ENCODE measurements around the gene TRAK1.

The TRAK1 gene

DNA sequence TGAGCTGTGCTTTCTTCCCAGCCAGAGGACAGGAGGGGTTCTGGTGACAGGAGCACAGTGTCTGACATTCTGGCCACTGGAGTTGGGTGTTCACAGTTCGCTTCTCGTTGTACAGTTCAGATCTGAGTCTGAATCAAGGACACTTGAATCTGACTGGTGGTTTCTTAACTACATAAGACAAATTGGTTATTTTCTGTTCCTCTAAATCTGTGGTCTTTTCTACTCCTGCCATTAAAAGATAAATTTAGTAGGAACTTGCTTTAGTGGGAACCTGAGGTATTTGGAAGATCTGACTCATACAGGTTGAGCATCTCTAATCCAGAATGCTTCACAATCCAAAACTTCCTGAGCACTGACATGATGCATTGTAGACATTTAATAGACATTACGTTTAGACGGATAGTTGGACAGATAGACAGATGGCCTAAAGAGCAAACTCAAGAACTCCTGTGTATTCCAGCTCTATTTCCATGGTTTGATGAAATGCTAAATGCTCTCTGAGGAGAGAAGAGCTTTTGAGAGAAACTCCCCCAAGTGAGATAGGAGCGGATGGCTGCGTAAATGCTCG lies 103.9 kb downstream of the TRAK1 start:
- no peaks in the 10 kb centered on the region for H3K27me3 ChIP-seq (ENCODE audit: low read depth, low read length)
- TF ChIP-seq, protein P1, sequence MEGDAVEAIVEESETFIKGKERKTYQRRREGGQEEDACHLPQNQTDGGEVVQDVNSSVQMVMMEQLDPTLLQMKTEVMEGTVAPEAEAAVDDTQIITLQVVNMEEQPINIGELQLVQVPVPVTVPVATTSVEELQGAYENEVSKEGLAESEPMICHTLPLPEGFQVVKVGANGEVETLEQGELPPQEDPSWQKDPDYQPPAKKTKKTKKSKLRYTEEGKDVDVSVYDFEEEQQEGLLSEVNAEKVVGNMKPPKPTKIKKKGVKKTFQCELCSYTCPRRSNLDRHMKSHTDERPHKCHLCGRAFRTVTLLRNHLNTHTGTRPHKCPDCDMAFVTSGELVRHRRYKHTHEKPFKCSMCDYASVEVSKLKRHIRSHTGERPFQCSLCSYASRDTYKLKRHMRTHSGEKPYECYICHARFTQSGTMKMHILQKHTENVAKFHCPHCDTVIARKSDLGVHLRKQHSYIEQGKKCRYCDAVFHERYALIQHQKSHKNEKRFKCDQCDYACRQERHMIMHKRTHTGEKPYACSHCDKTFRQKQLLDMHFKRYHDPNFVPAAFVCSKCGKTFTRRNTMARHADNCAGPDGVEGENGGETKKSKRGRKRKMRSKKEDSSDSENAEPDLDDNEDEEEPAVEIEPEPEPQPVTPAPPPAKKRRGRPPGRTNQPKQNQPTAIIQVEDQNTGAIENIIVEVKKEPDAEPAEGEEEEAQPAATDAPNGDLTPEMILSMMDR (IDR thresholded peaks at IDR 0.05; ENCODE audit: low read depth, low read length): no peak
- no peak for TF ChIP-seq EZH2phosphoT487 (IDR thresholded peaks at IDR 0.05; ENCODE audit: low read depth)
- H3K9me3 ChIP-seq (ENCODE audit: insufficient read depth, low read length): no peaks in the 10 kb centered on the region
- peak overlapping the region; percentile 68 for H3K4me2 ChIP-seq (ENCODE audit: low read length)
- peak overlapping the region; percentile 4; the same call in 1 of the 2 replicates for H3K27ac ChIP-seq (ENCODE audit: low read length)
- H3K79me2 ChIP-seq (ENCODE audit: low read length): peaks cover 14% of the 10 kb centered on the region; the same call in 1 of the 2 replicates
- H2AFZ ChIP-seq (ENCODE audit: low read depth, low read length): no peak overlapping the region
- peaks cover 86% of the 10 kb centered on the region for H4K20me1 ChIP-seq (ENCODE audit: insufficient read depth, low read length)
- peaks cover 57% of the 10 kb centered on the region for H3K4me1 ChIP-seq (ENCODE audit: low read length)
- no peak overlapping the region for H3K4me3 ChIP-seq (ENCODE audit: low read length)
- peaks cover 79% of the 10 kb centered on the region for H3K36me3 ChIP-seq (replicated peaks; ENCODE audit: low read depth, low read length)
- no peak overlapping the region for H3K9ac ChIP-seq (ENCODE audit: low read length)

DNA sequence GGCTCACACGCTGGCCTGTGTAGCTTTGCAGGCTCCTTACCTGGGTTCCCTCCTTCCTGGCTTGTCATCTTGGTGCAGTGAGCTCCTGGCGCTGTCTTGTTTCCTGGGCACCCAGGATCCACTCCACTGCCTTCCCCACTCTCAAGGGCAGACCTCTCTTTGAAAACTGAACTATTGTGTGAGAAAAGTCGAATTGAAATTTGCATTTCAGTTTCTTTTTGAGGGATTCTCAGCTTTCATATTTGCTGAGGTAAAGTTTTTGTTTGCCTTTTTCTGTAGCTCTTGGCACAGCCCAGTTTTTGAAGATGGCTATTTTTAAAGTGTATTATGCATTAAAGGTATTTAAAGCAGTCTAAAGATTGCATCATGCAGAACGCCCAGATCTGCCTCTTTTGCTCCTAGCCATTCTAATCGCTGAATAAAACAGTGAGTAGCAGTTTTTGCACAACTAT lies 104.7 kb downstream of the TRAK1 start:
- no peaks in the 10 kb centered on the region for H3K27me3 ChIP-seq (ENCODE audit: low read depth, low read length)
- peaks cover 14% of the 10 kb centered on the region; the same call in 1 of the 2 replicates for H3K79me2 ChIP-seq (ENCODE audit: low read length)
- TF ChIP-seq EZH2phosphoT487 (IDR thresholded peaks at IDR 0.05; ENCODE audit: low read depth): no peak
- TF ChIP-seq, protein P1 (IDR thresholded peaks at IDR 0.05; ENCODE audit: low read depth, low read length): no peak
- H3K9me3 ChIP-seq (ENCODE audit: insufficient read depth, low read length): no peaks in the 10 kb centered on the region
- peak overlapping the region; percentile 32; the same call in 1 of the 2 replicates for H3K27ac ChIP-seq (ENCODE audit: low read length)
- peaks cover 82% of the 10 kb centered on the region for H3K36me3 ChIP-seq (replicated peaks; ENCODE audit: low read depth, low read length)
- no peak overlapping the region for H2AFZ ChIP-seq (ENCODE audit: low read depth, low read length)
- peak overlapping the region; percentile 19; the same call in 1 of the 2 replicates for H3K4me3 ChIP-seq (ENCODE audit: low read length)
- H4K20me1 ChIP-seq (ENCODE audit: insufficient read depth, low read length): peaks cover 81% of the 10 kb centered on the region
- peak overlapping the region; percentile 68 for H3K4me2 ChIP-seq (ENCODE audit: low read length)
- H3K4me1 ChIP-seq (ENCODE audit: low read length): peaks cover 55% of the 10 kb centered on the region
- H3K9ac ChIP-seq (ENCODE audit: low read length): no peak overlapping the region

DNA sequence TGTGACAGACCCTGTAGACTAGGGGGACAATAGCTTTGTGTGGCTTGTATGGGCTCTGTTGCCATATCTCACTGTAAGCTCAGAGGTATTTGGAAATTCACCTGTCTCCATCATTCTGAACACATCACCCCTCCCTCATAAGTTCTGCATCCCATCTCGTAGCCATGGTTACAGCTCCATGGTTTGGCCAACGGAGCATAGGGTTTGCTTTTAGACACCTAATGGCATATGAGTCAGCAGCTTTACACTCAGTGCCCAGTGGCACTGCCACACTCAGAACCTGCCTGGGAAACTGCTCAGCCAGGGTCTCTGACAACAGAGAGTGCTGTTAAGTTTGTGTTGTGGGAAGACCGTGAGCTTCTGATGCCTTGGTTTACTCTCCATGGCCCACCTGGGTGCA lies 107.6 kb downstream of the TRAK1 start:
- Histone ChIP-seq H2AFZ (ENCODE audit: low read depth, low read length) (no peak overlapping the region), H3K79me2 (ENCODE audit: low read length) (peaks cover 7% of the 10 kb centered on the region; the same call in 1 of the 2 replicates), H3K27ac (ENCODE audit: low read length) (no peak overlapping the region), H3K36me3 (replicated peaks; ENCODE audit: low read depth, low read length) (peaks cover 84% of the 10 kb centered on the region), H4K20me1 (ENCODE audit: insufficient read depth, low read length) (peaks cover 53% of the 10 kb centered on the region), H3K27me3 (ENCODE audit: low read depth, low read length) (no peaks in the 10 kb centered on the region), H3K4me3 (ENCODE audit: low read length) (no peak overlapping the region), H3K4me1 (ENCODE audit: low read length) (peaks cover 27% of the 10 kb centered on the region), H3K9ac (ENCODE audit: low read length) (no peak overlapping the region), H3K4me2 (ENCODE audit: low read length) (no peak overlapping the region), H3K9me3 (ENCODE audit: insufficient read depth, low read length) (no peaks in the 10 kb centered on the region)
- TF ChIP-seq EZH2phosphoT487 (IDR thresholded peaks at IDR 0.05; ENCODE audit: low read depth): no peak
- TF ChIP-seq, protein P1 (IDR thresholded peaks at IDR 0.05; ENCODE audit: low read depth, low read length): no peak

DNA sequence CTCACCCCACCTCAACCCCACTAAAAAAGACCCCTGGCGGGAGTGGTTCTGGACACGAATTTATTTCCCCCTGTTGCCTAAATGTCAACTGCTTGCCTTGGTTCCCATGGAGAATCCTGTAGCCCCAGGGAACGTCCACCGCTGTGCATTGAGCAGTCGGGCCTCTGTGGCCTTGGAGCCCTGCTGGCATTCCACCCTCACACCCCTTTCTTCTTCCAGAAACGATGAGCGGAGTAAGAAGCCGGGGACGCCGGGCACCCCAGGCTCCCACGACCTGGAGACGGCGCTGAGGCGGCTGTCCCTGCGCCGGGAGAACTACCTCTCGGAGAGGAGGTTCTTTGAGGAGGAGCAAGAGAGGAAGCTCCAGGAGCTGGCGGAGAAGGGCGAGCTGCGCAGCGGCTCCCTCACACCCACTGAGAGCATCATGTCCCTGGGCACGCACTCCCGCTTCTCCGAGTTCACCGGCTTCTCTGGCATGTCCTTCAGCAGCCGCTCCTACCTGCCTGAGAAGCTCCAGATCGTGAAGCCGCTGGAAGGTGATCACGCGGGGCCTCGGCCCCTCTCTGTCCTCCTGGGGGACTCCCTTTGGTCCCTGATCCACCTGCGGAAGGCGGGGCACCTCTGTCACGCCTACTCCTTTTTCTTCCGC lies 111.2 kb downstream of the TRAK1 start:
- Histone ChIP-seq H2AFZ (ENCODE audit: low read depth, low read length) (no peak overlapping the region), H4K20me1 (ENCODE audit: insufficient read depth, low read length) (peaks cover 44% of the 10 kb centered on the region), H3K4me2 (ENCODE audit: low read length) (no peak overlapping the region), H3K79me2 (ENCODE audit: low read length) (no peaks in the 10 kb centered on the region), H3K9ac (ENCODE audit: low read length) (no peak overlapping the region), H3K4me3 (ENCODE audit: low read length) (no peak overlapping the region), H3K4me1 (ENCODE audit: low read length) (no peaks in the 10 kb centered on the region), H3K36me3 (replicated peaks; ENCODE audit: low read depth, low read length) (peaks cover 79% of the 10 kb centered on the region), H3K27ac (ENCODE audit: low read length) (no peak overlapping the region), H3K9me3 (ENCODE audit: insufficient read depth, low read length) (no peaks in the 10 kb centered on the region), H3K27me3 (ENCODE audit: low read depth, low read length) (no peaks in the 10 kb centered on the region)
- no peak for TF ChIP-seq EZH2phosphoT487 (IDR thresholded peaks at IDR 0.05; ENCODE audit: low read depth)
- TF ChIP-seq, protein P1 (IDR thresholded peaks at IDR 0.05; ENCODE audit: low read depth, low read length): no peak

Data from OCI-LY3 (cell line).